MCF 10A (cell line): ENCODE measurements around the gene PRRG4. TPM values are rescaled to one million over a fixed set of nuclear protein-coding genes. Genes with fewer than 3 reads are reported as not detected.

Source experiments
- BruUV-seq: library from RNA; stranded (reverse); fragments of 400-500 nt; replicated peaks from 2 replicates; lab custom pipeline; 2021; lab: Mats Ljungman, UMichigan
- CTCF ChIA-PET: fragments of 300-600 bp; sonication (Branson Sonifier 250); formaldehyde crosslinking; extraction: SDS; loops from one replicate; lab custom pipeline; 2021; ENCODE audit warnings: antibody characterized with exemption, inconsistent platforms; lab: Yijun Ruan, JAX
- POLR2A ChIA-PET: fragments of 300-600, 350-650 bp; sonication (Branson Sonifier 250); formaldehyde crosslinking; extraction: SDS; loops from one replicate; lab custom pipeline; 2020; ENCODE audit warnings: antibody characterized with exemption, inconsistent platforms; lab: Yijun Ruan, JAX
- DNase-seq: peaks from one replicate; pipeline ENCODE4 v3.0.0-alpha.2; 2018; ENCODE audit not compliant: unreplicated experiment
- H3K27ac Mint-ChIP-seq: one replicate; pipeline ENCODE4 v1.8.0; 2022; ENCODE audit warnings: mild to moderate bottlenecking, low read depth, mixed read lengths; ENCODE audit not compliant: unreplicated experiment
- H3K27me3 Mint-ChIP-seq: one replicate; pipeline ENCODE4 v1.8.0; 2022; ENCODE audit warnings: mixed read lengths; ENCODE audit not compliant: insufficient read depth, unreplicated experiment
- H3K36me3 Mint-ChIP-seq: one replicate; pipeline ENCODE4 v1.8.0; 2022; ENCODE audit warnings: mild to moderate bottlenecking, moderate library complexity, mixed read lengths; ENCODE audit not compliant: insufficient read depth, unreplicated experiment
- H3K4me1 Mint-ChIP-seq: one replicate; pipeline ENCODE4 v1.8.0; 2022; ENCODE audit warnings: mixed read lengths; ENCODE audit not compliant: insufficient read depth, unreplicated experiment
- H3K4me3 Mint-ChIP-seq: one replicate; pipeline ENCODE4 v1.8.0; 2022; ENCODE audit warnings: mild to moderate bottlenecking, moderate library complexity, mixed read lengths; ENCODE audit not compliant: unreplicated experiment
- H3K9me3 Mint-ChIP-seq: one replicate; pipeline ENCODE4 v1.8.0; 2022; ENCODE audit warnings: mixed read lengths; ENCODE audit not compliant: unreplicated experiment
- intact Hi-C: fragments of 100-400 bp; cut with micrococcal nuclease; formaldehyde crosslinking; loops from 2 replicates; pipeline ENCODE4 v1.14.1; 2022
- total RNA-seq: library from RNA; stranded (reverse); gene quantifications from 2 replicates; pipeline ENCODE4 v1.2.3, GENCODE V29; 2022
- TF ChIP-seq, protein P1 (sequence below): fragments of 200-600 bp; IDR thresholded peaks from one replicate; pipeline ENCODE4 v1.8.0; 2022; ENCODE audit warnings: antibody characterized with exemption, mild to moderate bottlenecking; ENCODE audit not compliant: unreplicated experiment

Gene PRRG4
- total RNA-seq, 1 experiment from 2014 or later = 1.1 TPM

- Mint-ChIP-seq H3K4me1 (peaks cover 5% of the 10 kb centered on the region), H3K36me3 (no peaks in the 10 kb centered on the region), H3K27me3 (no peaks in the 10 kb centered on the region), H3K4me3 (no peak overlapping the region), H3K27ac (no peak overlapping the region), H3K9me3 (no peaks in the 10 kb centered on the region)
- DNase-seq = peak; percentile 66
- POLR2A ChIA-PET = interaction anchor here (0.7 to 1.2 kb wide), 2 partner anchors 44 to 99 kb away, joined by 3 read pairs; partner anchors contain the start of gene QSER1
- CTCF ChIA-PET = interaction anchor here (0.6 to 5.7 kb wide), 36 partner anchors 13 to 1830 kb away, joined by 3 to 60 read pairs (median 4); no protein-coding TSS in a partner anchor
- TF ChIP-seq, protein P1, sequence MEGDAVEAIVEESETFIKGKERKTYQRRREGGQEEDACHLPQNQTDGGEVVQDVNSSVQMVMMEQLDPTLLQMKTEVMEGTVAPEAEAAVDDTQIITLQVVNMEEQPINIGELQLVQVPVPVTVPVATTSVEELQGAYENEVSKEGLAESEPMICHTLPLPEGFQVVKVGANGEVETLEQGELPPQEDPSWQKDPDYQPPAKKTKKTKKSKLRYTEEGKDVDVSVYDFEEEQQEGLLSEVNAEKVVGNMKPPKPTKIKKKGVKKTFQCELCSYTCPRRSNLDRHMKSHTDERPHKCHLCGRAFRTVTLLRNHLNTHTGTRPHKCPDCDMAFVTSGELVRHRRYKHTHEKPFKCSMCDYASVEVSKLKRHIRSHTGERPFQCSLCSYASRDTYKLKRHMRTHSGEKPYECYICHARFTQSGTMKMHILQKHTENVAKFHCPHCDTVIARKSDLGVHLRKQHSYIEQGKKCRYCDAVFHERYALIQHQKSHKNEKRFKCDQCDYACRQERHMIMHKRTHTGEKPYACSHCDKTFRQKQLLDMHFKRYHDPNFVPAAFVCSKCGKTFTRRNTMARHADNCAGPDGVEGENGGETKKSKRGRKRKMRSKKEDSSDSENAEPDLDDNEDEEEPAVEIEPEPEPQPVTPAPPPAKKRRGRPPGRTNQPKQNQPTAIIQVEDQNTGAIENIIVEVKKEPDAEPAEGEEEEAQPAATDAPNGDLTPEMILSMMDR = peak; percentile 62
- BruUV-seq = no TSS peak
- intact Hi-C loops = loop anchor here (1.0 to 5.0 kb wide), 5 partner anchors 41 to 470 kb away; partner anchors contain the start of gene EIF3M
Observed at GRCh38 chr11:32792948-32793475, 36.7 kb upstream of the PRRG4 start.

GRCh38 chr11:32794439-32794838 is 35.3 kb upstream of the PRRG4 start, which contains the start of gene CCDC73:
Gene CCDC73 (minus strand): TSS chr11:32794662. CDS start chr11:32760243, 34,419 bp downstream.
- intact Hi-C loops = loop anchor here (5.0 kb wide), 2 partner anchors 42 to 212 kb away; partner anchors contain the start of gene EIF3M

GRCh38 chr11:32796425-32796824 is 33.3 kb upstream of the PRRG4 start:
- BruUV-seq = no TSS peak
- Mint-ChIP-seq H3K4me1 (peaks cover 5% of the 10 kb centered on the region), H3K27ac (no peak overlapping the region), H3K4me3 (no peak overlapping the region), H3K36me3 (no peaks in the 10 kb centered on the region), H3K9me3 (no peaks in the 10 kb centered on the region), H3K27me3 (no peaks in the 10 kb centered on the region)
- DNase-seq = no peak
- intact Hi-C loops = no loop called here
- TF ChIP-seq, protein P1 = no peak
- CTCF ChIA-PET = interaction anchor here (0.6 to 1.6 kb wide), 3 partner anchors 82 to 473 kb away, joined by 3 to 6 read pairs (median 5); no protein-coding TSS in a partner anchor
- POLR2A ChIA-PET = interaction anchor here (1.1 kb wide), 1 partner anchor 247 kb away, joined by 3 read pairs; no protein-coding TSS in a partner anchor

More at GRCh38 chr11:32794439-32794838, 35.3 kb upstream of the PRRG4 start, which contains the start of gene CCDC73:
- H3K36me3 Mint-ChIP-seq = no peaks in the 10 kb centered on the region
- DNase-seq = no peak
- TF ChIP-seq, protein P1 = no peak
- peaks cover 5% of the 10 kb centered on the region for H3K4me1 Mint-ChIP-seq
- H3K9me3 Mint-ChIP-seq = no peaks in the 10 kb centered on the region
- ChIA-PET CTCF (interaction anchor here (0.6 to 5.7 kb wide), 10 partner anchors 10 to 472 kb away, joined by 3 to 60 read pairs (median 3); no protein-coding TSS in a partner anchor), POLR2A (interaction anchor here (0.7 kb wide), 1 partner anchor 372 kb away, joined by 3 read pairs; no protein-coding TSS in a partner anchor)
- no peak within 1 kb of the TSS for H3K4me3 Mint-ChIP-seq
- H3K27me3 Mint-ChIP-seq = no peaks in the 10 kb centered on the region
- H3K27ac Mint-ChIP-seq = no peak within 1 kb of the TSS
- no TSS peak for BruUV-seq

- TF ChIP-seq, protein P1 = peak; percentile 83
- no peaks in the 10 kb centered on the region for H3K27me3 Mint-ChIP-seq
- no TSS peak for BruUV-seq
- peak; percentile 82 for DNase-seq
- ChIA-PET POLR2A (interaction anchor here (0.6 to 2.6 kb wide), 4 partner anchors 9 to 512 kb away, joined by 3 to 27 read pairs (median 4); partner anchors contain the start of gene QSER1), CTCF (interaction anchor here (0.6 to 2.7 kb wide), 36 partner anchors 9 to 507 kb away, joined by 3 to 16 read pairs (median 4); partner anchors contain the start of gene QSER1)
- no peaks in the 10 kb centered on the region for H3K36me3 Mint-ChIP-seq
- no peak overlapping the region for H3K4me3 Mint-ChIP-seq
- no peak overlapping the region for H3K27ac Mint-ChIP-seq
- H3K4me1 Mint-ChIP-seq = no peaks in the 10 kb centered on the region
- no peaks in the 10 kb centered on the region for H3K9me3 Mint-ChIP-seq
- intact Hi-C loops = loop anchor here (1.0 to 5.0 kb wide), 3 partner anchors 85 to 256 kb away; no protein-coding TSS in a partner anchor
Observed at GRCh38 chr11:32809313-32809712, 20.4 kb upstream of the PRRG4 start.
